ENCODE data around the gene UBE2U. TPM values are rescaled to one million over a fixed set of nuclear protein-coding genes. Genes with fewer than 3 reads are reported as not detected.

UBE2U gene
- total and polyA plus RNA-seq, 10 of the 15 experiments (the other 5 are each of a cell fraction or from before 2014, with no cell fraction given) = not detected

GRCh38 chr1:64171797-64172281 is 31.6 kb upstream of the UBE2U start:
- in situ Hi-C loops (cut with MboI) (no loop called here), intact Hi-C loops (cut with micrococcal nuclease; ENCODE audit: unreplicated experiment) (loop anchor here (2.0 to 5.0 kb wide), 2 partner anchors 51 to 70 kb away; no protein-coding TSS in a partner anchor)
- ChIA-PET POLR2A (interaction anchor here (1.0 to 1.2 kb wide), 2 partner anchors 20 to 57 kb away, joined by 3 read pairs; no protein-coding TSS in a partner anchor), RAD21 (ENCODE audit: unreplicated experiment) (interaction anchor here (0.6 to 1.2 kb wide), 3 partner anchors 23 to 57 kb away, joined by 3 to 4 read pairs (median 4); no protein-coding TSS in a partner anchor), CTCF (interaction anchor here (0.7 to 2.0 kb wide), 3 partner anchors 34 to 97 kb away, joined by 3 to 9 read pairs (median 3); no protein-coding TSS in a partner anchor), SMC1A (ENCODE audit: uncharacterized antibody, unreplicated experiment) (interaction anchor here (0.7 to 1.1 kb wide), 5 partner anchors 13 to 70 kb away, joined by 4 read pairs; no protein-coding TSS in a partner anchor)
- Histone ChIP-seq H3K9me3 (replicated peaks; ENCODE audit: control insufficient read depth, insufficient read depth, low read length) (no peaks in the 10 kb centered on the region; the same call in 2 of the 3 replicates), H3K4me1 (ENCODE audit: control insufficient read depth, insufficient read depth, low read length) (peaks cover 14% of the 10 kb centered on the region), H4K20me1 (ENCODE audit: control insufficient read depth, insufficient read depth) (no peaks in the 10 kb centered on the region), H3K9ac (ENCODE audit: control insufficient read depth, insufficient read depth, low read length) (no peak overlapping the region; the same call in 1 of the 2 replicates), H3K27ac (ENCODE audit: control insufficient read depth, insufficient read depth) (peak overlapping the region; percentile 54), H3K27me3 (replicated peaks in 1 of 2; ENCODE audit: control insufficient read depth in 2 of 2, insufficient read depth in 2 of 2, low read length in 1 of 2) (no peaks in the 10 kb centered on the region), H3K4me3 (no peak overlapping the region), H2AFZ (ENCODE audit: control insufficient read depth, low read depth, low read length) (peak overlapping the region; percentile 37), H3K4me2 (ENCODE audit: control insufficient read depth, insufficient read depth) (peak overlapping the region; percentile 76), H3K79me2 (ENCODE audit: control insufficient read depth, insufficient read depth, low read length) (no peaks in the 10 kb centered on the region), H3K36me3 (ENCODE audit: control insufficient read depth in 2 of 2, insufficient read depth in 2 of 2, low read length in 1 of 2) (no peaks in the 10 kb centered on the region)
- FAIRE-seq (no peak), DNase-seq (ENCODE audit: low read depth, low spot score) (peak; percentile 21), ATAC-seq (peak; percentile 94)
- no TSS peak for BruUV-seq (replicated peaks)
- WGBS (ENCODE audit: insufficient coverage, insufficient replicate concordance, low lambda C conversion rate, missing lambda C conversion rate) = 3% methylated on average over 3 of the region's 3 CpGs
- TF ChIP-seq RUNX3 (IDR thresholded peaks at IDR 0.05; ENCODE audit: low read length) = peak; percentile 41
- TF ChIP-seq BACH1 (IDR thresholded peaks at IDR 0.05; ENCODE audit: borderline replicate concordance) = peak; percentile 42; the same call in 1 of the 2 replicates
- no peak for TF ChIP-seq MXI1 (IDR thresholded peaks at IDR 0.05; ENCODE audit: low read depth, low read length)
- peak; percentile 52 for TF ChIP-seq SPI1 (IDR thresholded peaks at IDR 0.05; ENCODE audit: borderline replicate concordance, insufficient read depth, low read depth, low read length)
- TF ChIP-seq BCLAF1 (IDR thresholded peaks at IDR 0.05) = no peak
- TF ChIP-seq RBBP5 (conservative IDR thresholded peaks at IDR 0.05) = no peak
- TF ChIP-seq ATF2 (IDR thresholded peaks at IDR 0.05; ENCODE audit: low read length) = peak; percentile 50
- 0 out of 2 replicates have a peak, but pooled peaks have one; percentile 12 for TF ChIP-seq EED (IDR thresholded peaks at IDR 0.05; ENCODE audit: low read depth)
- TF ChIP-seq ASH2L (IDR thresholded peaks at IDR 0.05; ENCODE audit: borderline replicate concordance, low read depth) = no peak
- no peak for TF ChIP-seq ZNF622 (IDR thresholded peaks at IDR 0.05)
- TF ChIP-seq DPF2 (IDR thresholded peaks at IDR 0.05) = 0 out of 2 replicates have a peak, but pooled peaks have one; percentile 23
- TF ChIP-seq IKZF1 (conservative IDR thresholded peaks at IDR 0.05) = peak; percentile 45
- TF ChIP-seq CEBPB (IDR thresholded peaks at IDR 0.05; ENCODE audit: borderline replicate concordance in 1 of 2, low read depth in 2 of 2, low read length in 2 of 2) = peak in 1 of 2 experiments; percentile 20; a peak in 2 of 4 replicates
- TF ChIP-seq IKZF2 (IDR thresholded peaks at IDR 0.05) = peak; percentile 36 to 48; a peak in 2 of 4 replicates
- no peak for TF ChIP-seq ZBTB4 (CRISPR knock-in tag; IDR thresholded peaks at IDR 0.05)
- peak; percentile 66 for TF ChIP-seq MTA2 (IDR thresholded peaks at IDR 0.05; ENCODE audit: low read depth)
- TF ChIP-seq CREM (IDR thresholded peaks at IDR 0.05; ENCODE audit: low read depth) = 0 out of 2 replicates have a peak, but pooled peaks have one; percentile 22

Data from GM12878 (cell line).